Trophoblast cell (in vitro differentiated cells and primary cell): ENCODE results near the gene FLT4.
A peak's percentile ranks its signal among the peaks of the same experiment; 100 is the strongest.

ENCODE experiments used
- DNase-seq, 2 donors: peaks; one replicate each; pipeline ENCODE4 v3.0.0-alpha.2; 2016
- H2AFZ ChIP-seq: 2 replicates; pipeline ENCODE4 v1.6.1; 2013; ENCODE audit warnings: low read length, moderate library complexity, mild to moderate bottlenecking; ENCODE audit not compliant: insufficient read depth, poor library complexity
- H2AK5ac ChIP-seq: 2 replicates; pipeline ENCODE4 v1.6.1; 2013; ENCODE audit warnings: mild to moderate bottlenecking, low read length
- H2BK120ac ChIP-seq: 2 replicates; pipeline ENCODE4 v1.6.1; 2013; ENCODE audit warnings: low read length, mild to moderate bottlenecking, moderate library complexity; ENCODE audit not compliant: insufficient read depth, poor library complexity
- H2BK12ac ChIP-seq: 2 replicates; pipeline ENCODE4 v1.6.1; 2013; ENCODE audit warnings: mild to moderate bottlenecking, low read length, moderate library complexity
- H2BK5ac ChIP-seq: 2 replicates; pipeline ENCODE4 v1.6.1; 2013; ENCODE audit warnings: low read length, low read depth, moderate library complexity, mild to moderate bottlenecking; ENCODE audit not compliant: poor library complexity
- H3K14ac ChIP-seq: 2 replicates; pipeline ENCODE4 v1.6.1; 2013; ENCODE audit warnings: mild to moderate bottlenecking, low read length
- H3K18ac ChIP-seq: 2 replicates; pipeline ENCODE4 v1.6.1; 2013; ENCODE audit warnings: mild to moderate bottlenecking, low read length
- H3K23ac ChIP-seq: 2 replicates; pipeline ENCODE4 v1.6.1; 2013; ENCODE audit warnings: low read length
- H3K27ac ChIP-seq: 2 replicates; pipeline ENCODE4 v1.5.1; 2013; ENCODE audit warnings: low read depth, mild to moderate bottlenecking, inconsistent platforms, low read length, moderate library complexity
- H3K27me3 ChIP-seq: 2 replicates; pipeline ENCODE4 v1.6.1; 2013; ENCODE audit warnings: inconsistent platforms, mild to moderate bottlenecking, low read length, moderate library complexity; ENCODE audit not compliant: insufficient read depth
- H3K36me3 ChIP-seq, 2 experiments: 1 replicate in 1 of 2; 2 replicates in 1 of 2; pipeline ENCODE4 v1.6.1; 2013; ENCODE audit warnings: low read length in 2 of 2, mild to moderate bottlenecking in 2 of 2, moderate library complexity in 1 of 2; ENCODE audit not compliant: insufficient read depth in 2 of 2, control insufficient read depth in 1 of 2
- H3K4ac ChIP-seq: 2 replicates; pipeline ENCODE4 v1.6.1; 2013; ENCODE audit warnings: low read depth, mild to moderate bottlenecking, low read length, moderate library complexity
- H3K4me1 ChIP-seq, 2 experiments: 1 replicate in 1 of 2; 2 replicates in 1 of 2; pipeline ENCODE4 v1.6.1; 2013; ENCODE audit warnings: low read length in 2 of 2, mild to moderate bottlenecking in 2 of 2, moderate library complexity in 1 of 2; ENCODE audit not compliant: insufficient read depth in 2 of 2, control insufficient read depth in 1 of 2
- H3K4me2 ChIP-seq: 2 replicates; pipeline ENCODE4 v1.6.1; 2013; ENCODE audit warnings: inconsistent platforms, mild to moderate bottlenecking, low read length, moderate library complexity
- H3K4me3 ChIP-seq: 2 replicates; pipeline ENCODE4 v1.5.1; 2013; ENCODE audit warnings: mild to moderate bottlenecking, low read depth, low read length, inconsistent platforms
- H3K79me1 ChIP-seq: one replicate; pipeline ENCODE4 v1.6.1; 2013; ENCODE audit warnings: low read length
- H3K79me2 ChIP-seq: 2 replicates; pipeline ENCODE4 v1.6.1; 2013; ENCODE audit warnings: low read length, mild to moderate bottlenecking; ENCODE audit not compliant: control insufficient read depth, insufficient read depth, poor library complexity
- H3K9ac ChIP-seq: 2 replicates; pipeline ENCODE4 v1.6.1; 2013; ENCODE audit warnings: mild to moderate bottlenecking, low read length
- H3K9me3 ChIP-seq: 2 replicates; pipeline ENCODE4 v1.6.1; 2013; ENCODE audit warnings: low read depth, mild to moderate bottlenecking, control low read depth, inconsistent platforms, low read length; ENCODE audit not compliant: insufficient read depth
- H4K12ac ChIP-seq: 2 replicates; pipeline ENCODE4 v1.6.1; 2013; ENCODE audit warnings: low read depth, mild to moderate bottlenecking, low read length, moderate library complexity
- H4K8ac ChIP-seq: 2 replicates; pipeline ENCODE4 v1.6.1; 2013; ENCODE audit warnings: low read depth, mild to moderate bottlenecking, low read length, moderate library complexity
- H4K91ac ChIP-seq: one replicate; pipeline ENCODE4 v1.6.1; 2013; ENCODE audit warnings: low read depth, mild to moderate bottlenecking, low read length, moderate library complexity
- WGBS: extraction: QIAGEN DNeasy Blood & Tissue Kit; methylation state at CpG from one replicate; pipeline ENCODE4 v1.1.7; 2013; ENCODE audit warnings: missing lambda C conversion rate; ENCODE audit not compliant: insufficient read length, insufficient coverage; ENCODE audit errors: extremely low coverage; 5-methylcytosine and 5-hydroxymethylcytosine counted together

Gene FLT4

DNA sequence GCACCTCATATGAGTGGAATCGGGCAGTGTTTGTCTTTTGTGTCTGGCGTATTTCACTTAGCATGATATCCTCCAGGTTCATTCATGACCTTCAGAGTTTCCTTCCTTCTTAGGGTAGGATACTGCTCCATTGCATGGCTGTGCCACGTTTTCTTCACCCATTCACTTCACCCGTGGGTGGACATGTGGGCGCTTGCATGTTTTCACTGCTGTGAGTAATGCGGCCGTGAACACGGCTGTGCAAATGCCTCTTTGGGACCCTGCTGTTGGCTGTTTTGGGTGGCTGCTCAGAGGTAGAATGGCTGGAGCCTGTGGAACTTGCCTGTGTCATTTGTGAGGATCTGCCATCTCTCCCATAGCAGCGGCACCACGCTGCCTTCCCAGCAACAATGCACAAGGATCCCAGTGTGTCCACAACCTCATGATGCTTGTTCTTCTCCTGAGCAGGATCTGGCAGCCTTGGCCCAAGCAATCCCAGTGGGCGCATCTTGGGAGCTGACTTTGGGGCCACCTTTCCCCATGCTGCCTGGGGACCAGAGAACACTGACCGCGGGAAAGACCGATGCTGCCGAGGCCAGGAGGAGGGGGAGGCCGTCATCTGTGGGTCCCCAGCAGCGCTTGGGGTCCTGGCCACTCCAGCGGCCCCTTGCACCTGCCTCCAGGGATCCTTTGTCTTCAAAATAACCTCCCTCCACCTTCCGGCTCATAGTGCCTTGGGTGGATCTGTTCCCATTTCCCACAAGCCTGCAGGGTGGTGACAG is 55.8 kb downstream of the FLT4 start:
- Histone ChIP-seq H3K79me1 (no peaks in the 10 kb centered on the region), H3K9ac (no peak overlapping the region), H3K36me3 (no peaks in the 10 kb centered on the region), H3K4me1 (peaks cover 0 to 8% of the 10 kb centered on the region in 2 experiments), H2AK5ac (no peak overlapping the region), H3K14ac (no peak overlapping the region), H3K27ac (no peak overlapping the region), H2BK12ac (no peak overlapping the region), H2BK5ac (no peak overlapping the region), H4K91ac (no peak overlapping the region), H3K4me2 (no peak overlapping the region), H2BK120ac (no peak overlapping the region), H3K4me3 (peak overlapping the region; percentile 10), H3K9me3 (peaks cover 2% of the 10 kb centered on the region), H3K27me3 (peaks cover 20% of the 10 kb centered on the region), H3K4ac (no peak overlapping the region), H3K23ac (no peak overlapping the region), H4K8ac (no peak overlapping the region), H4K12ac (no peak overlapping the region), H2AFZ (no peak overlapping the region), H3K18ac (no peak overlapping the region), H3K79me2 (no peaks in the 10 kb centered on the region)
- DNase-seq: no peak
- no CpG with 5 or more reads among the region's 19 CpGs for WGBS

DNA sequence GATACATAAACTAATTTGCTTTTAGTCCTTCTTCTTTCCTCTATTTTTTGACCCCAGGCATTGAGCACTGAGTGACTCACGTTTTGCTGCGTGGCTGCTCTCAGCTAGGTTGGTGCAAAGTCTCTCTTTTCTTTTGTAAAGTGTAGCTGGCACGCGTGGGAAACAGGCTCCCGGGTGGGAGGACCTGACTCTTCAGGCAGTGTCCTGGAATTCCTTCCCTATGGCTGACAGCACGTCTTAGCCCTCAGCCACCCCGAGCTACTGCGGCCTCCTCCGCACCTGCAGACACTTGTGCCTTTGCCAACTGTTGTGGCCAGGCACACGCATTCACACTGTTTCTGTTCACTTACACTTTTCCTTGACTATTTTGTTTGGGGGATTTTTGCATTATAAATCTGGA is 57.2 kb downstream of the FLT4 start:
- Histone ChIP-seq H3K79me1 (no peaks in the 10 kb centered on the region), H3K23ac (no peak overlapping the region), H2BK120ac (no peak overlapping the region), H3K18ac (no peak overlapping the region), H3K79me2 (no peaks in the 10 kb centered on the region), H3K27ac (no peak overlapping the region), H4K8ac (no peak overlapping the region), H3K4ac (no peak overlapping the region), H3K4me3 (no peak overlapping the region), H3K14ac (no peak overlapping the region), H2BK5ac (no peak overlapping the region), H2AK5ac (no peak overlapping the region), H4K12ac (no peak overlapping the region), H4K91ac (no peak overlapping the region), H3K4me1 (peaks cover 0 to 8% of the 10 kb centered on the region in 2 experiments), H3K27me3 (peaks cover 20% of the 10 kb centered on the region), H3K36me3 (no peaks in the 10 kb centered on the region), H3K9me3 (peaks cover 2% of the 10 kb centered on the region), H2AFZ (no peak overlapping the region), H3K4me2 (no peak overlapping the region), H2BK12ac (no peak overlapping the region), H3K9ac (no peak overlapping the region)
- DNase-seq: no peak
- WGBS: no CpG with 5 or more reads among the region's 10 CpGs

DNA sequence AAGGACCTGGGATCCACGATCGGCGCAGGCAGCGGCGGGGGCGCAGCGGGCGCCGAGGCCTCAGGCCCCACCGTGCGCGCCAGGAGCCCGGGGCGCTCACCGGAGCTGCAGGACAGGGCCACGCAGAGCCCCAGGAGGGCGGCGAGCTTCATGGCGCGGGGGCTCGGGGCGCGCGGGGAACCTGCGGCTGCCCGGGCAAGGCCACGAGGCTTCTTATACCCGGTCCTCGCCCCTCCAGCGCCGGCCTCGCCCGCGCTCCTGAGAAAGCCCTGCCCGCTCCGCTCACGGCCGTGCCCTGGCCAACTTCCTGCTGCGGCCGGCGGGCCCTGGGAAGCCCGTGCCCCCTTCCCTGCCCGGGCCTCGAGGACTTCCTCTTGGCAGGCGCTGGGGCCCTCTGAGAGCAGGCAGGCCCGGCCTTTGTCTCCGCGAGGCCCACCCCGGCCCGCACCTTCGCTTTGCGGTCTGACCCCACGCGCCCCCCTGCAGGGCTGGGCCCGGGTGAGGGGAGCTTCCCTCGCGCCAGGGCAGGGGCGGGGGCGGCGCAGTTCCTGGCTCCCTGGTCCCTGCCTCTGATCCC is 58.0 kb downstream of the FLT4 start, which contains the start of gene SCGB3A1:
Gene SCGB3A1 (minus strand): TSS at position 189 of the 577 bp plus-strand sequence. CDS start 37 bp downstream, at position 152.
- Histone ChIP-seq H3K14ac (no peak within 1 kb of the TSS), H3K4me1 (peaks cover 0 to 8% of the 10 kb centered on the region in 2 experiments), H2BK120ac (no peak within 1 kb of the TSS), H3K4ac (no peak within 1 kb of the TSS), H3K27ac (no peak within 1 kb of the TSS), H2BK5ac (no peak within 1 kb of the TSS), H4K8ac (no peak within 1 kb of the TSS), H3K9me3 (peaks cover 2% of the 10 kb centered on the region), H3K4me3 (peak within 1 kb of the TSS; percentile 30), H3K23ac (no peak within 1 kb of the TSS), H3K36me3 (no peaks in the 10 kb centered on the region), H3K9ac (no peak within 1 kb of the TSS), H3K4me2 (peak within 1 kb of the TSS; percentile 63), H3K79me1 (no peaks in the 10 kb centered on the region), H2AK5ac (no peak within 1 kb of the TSS), H2BK12ac (no peak within 1 kb of the TSS), H4K91ac (no peak within 1 kb of the TSS), H2AFZ (no peak within 1 kb of the TSS), H3K27me3 (peaks cover 20% of the 10 kb centered on the region), H4K12ac (no peak within 1 kb of the TSS), H3K79me2 (no peaks in the 10 kb centered on the region), H3K18ac (no peak within 1 kb of the TSS)
- DNase-seq: no peak
- no CpG with 5 or more reads among the region's 60 CpGs for WGBS

DNA sequence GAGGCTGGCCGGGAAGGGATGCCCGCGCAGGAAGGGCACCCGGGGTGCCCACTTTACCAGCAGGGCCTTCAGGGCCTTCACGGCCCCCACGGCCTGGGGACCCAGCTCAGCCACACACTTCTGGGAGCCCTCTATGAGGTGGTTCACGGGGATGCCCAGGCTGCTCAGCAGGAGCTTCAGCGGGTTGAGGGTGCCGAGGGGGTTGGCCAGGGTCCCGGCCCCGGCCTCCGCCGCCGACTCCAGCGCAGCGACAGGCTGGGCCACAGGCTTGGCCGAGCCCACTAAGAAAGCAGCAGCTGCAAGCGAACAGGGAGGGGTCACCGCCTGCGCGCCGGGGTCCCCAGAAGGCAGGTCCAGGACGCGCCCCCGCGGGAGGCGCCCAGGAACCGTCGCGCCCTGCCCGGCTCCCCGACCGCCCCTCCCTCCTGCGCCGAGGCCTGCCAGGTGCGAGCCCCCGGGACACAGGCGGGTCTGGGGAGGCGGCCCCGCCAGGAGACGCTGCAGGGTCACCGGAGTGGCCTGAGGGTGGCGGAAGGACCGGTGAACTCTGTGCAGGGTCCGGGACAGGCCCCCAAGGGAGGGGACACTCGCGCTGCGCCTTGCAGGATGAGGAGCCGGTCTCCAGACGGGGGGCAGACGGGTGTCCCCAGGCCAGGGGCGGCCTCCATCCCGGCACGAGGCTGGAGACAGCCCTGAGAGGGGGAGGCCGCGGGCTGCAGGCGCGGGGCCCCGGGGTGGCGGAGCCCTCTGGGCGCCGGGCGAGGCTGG is 58.7 kb downstream of the FLT4 start:
- H3K4me1 ChIP-seq: peaks cover 0 to 8% of the 10 kb centered on the region in 2 experiments
- DNase-seq: no peak
- no peak overlapping the region for H3K18ac ChIP-seq
- H3K27ac ChIP-seq: no peak overlapping the region
- H3K79me1 ChIP-seq: no peaks in the 10 kb centered on the region
- no peak overlapping the region for H2AK5ac ChIP-seq
- no peak overlapping the region for H3K23ac ChIP-seq
- no peak overlapping the region for H4K12ac ChIP-seq
- H3K9me3 ChIP-seq: peaks cover 2% of the 10 kb centered on the region
- no peak overlapping the region for H2AFZ ChIP-seq
- peaks cover 20% of the 10 kb centered on the region for H3K27me3 ChIP-seq
- H3K79me2 ChIP-seq: no peaks in the 10 kb centered on the region
- H3K36me3 ChIP-seq: no peaks in the 10 kb centered on the region
- peak overlapping the region; percentile 63 for H3K4me2 ChIP-seq
- no peak overlapping the region for H2BK12ac ChIP-seq
- no peak overlapping the region for H4K91ac ChIP-seq
- no peak overlapping the region for H3K9ac ChIP-seq
- no peak overlapping the region for H2BK5ac ChIP-seq
- WGBS: no CpG with 5 or more reads among the region's 63 CpGs
- no peak overlapping the region for H4K8ac ChIP-seq
- H3K14ac ChIP-seq: no peak overlapping the region
- peak overlapping the region; percentile 30 for H3K4me3 ChIP-seq
- no peak overlapping the region for H3K4ac ChIP-seq
- no peak overlapping the region for H2BK120ac ChIP-seq
